ENCODE results near the gene NCOA4.

GRCh38 chr10:46000538-46000937, 29.9 kb downstream of the NCOA4 start:
- TF ChIP-seq, protein P1, sequence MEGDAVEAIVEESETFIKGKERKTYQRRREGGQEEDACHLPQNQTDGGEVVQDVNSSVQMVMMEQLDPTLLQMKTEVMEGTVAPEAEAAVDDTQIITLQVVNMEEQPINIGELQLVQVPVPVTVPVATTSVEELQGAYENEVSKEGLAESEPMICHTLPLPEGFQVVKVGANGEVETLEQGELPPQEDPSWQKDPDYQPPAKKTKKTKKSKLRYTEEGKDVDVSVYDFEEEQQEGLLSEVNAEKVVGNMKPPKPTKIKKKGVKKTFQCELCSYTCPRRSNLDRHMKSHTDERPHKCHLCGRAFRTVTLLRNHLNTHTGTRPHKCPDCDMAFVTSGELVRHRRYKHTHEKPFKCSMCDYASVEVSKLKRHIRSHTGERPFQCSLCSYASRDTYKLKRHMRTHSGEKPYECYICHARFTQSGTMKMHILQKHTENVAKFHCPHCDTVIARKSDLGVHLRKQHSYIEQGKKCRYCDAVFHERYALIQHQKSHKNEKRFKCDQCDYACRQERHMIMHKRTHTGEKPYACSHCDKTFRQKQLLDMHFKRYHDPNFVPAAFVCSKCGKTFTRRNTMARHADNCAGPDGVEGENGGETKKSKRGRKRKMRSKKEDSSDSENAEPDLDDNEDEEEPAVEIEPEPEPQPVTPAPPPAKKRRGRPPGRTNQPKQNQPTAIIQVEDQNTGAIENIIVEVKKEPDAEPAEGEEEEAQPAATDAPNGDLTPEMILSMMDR (IDR thresholded peaks at IDR 0.05): no peak
- TF ChIP-seq POLR2A (IDR thresholded peaks at IDR 0.05): no peak
